Measurements from ENCODE around the gene COL4A1. TPM values are rescaled to one million over a fixed set of nuclear protein-coding genes. Genes with fewer than 3 reads are reported as not detected.

COL4A1 gene
- total RNA-seq, 1 donor from 2014 or later = 5,210 TPM

DNA sequence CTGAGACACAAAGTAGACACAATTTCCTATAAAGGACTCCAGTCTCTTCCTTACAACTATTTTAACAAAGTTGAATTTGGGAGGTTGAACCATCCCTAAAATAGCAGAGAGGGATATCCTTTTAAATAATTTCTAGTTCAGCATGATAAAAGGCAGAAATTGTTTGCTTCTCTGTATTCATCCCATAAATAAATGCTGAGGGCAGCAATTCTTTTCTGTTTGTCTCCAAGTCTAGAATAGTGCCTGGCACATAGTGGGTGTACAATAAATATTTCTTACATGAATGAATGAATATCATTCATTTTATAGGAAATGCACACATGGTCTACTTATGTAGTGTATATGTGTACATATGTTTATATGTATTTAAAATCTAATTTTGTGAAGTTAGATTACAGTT is 12.3 kb downstream of the COL4A1 start:
- no peak for DNase-seq (ENCODE audit: low spot score)
- no peak overlapping the region for H3K27ac Mint-ChIP-seq (ENCODE audit: unreplicated experiment)
- H3K4me3 Mint-ChIP-seq (ENCODE audit: unreplicated experiment) = no peak overlapping the region
- TF ChIP-seq, protein P1, sequence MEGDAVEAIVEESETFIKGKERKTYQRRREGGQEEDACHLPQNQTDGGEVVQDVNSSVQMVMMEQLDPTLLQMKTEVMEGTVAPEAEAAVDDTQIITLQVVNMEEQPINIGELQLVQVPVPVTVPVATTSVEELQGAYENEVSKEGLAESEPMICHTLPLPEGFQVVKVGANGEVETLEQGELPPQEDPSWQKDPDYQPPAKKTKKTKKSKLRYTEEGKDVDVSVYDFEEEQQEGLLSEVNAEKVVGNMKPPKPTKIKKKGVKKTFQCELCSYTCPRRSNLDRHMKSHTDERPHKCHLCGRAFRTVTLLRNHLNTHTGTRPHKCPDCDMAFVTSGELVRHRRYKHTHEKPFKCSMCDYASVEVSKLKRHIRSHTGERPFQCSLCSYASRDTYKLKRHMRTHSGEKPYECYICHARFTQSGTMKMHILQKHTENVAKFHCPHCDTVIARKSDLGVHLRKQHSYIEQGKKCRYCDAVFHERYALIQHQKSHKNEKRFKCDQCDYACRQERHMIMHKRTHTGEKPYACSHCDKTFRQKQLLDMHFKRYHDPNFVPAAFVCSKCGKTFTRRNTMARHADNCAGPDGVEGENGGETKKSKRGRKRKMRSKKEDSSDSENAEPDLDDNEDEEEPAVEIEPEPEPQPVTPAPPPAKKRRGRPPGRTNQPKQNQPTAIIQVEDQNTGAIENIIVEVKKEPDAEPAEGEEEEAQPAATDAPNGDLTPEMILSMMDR (IDR thresholded peaks at IDR 0.05) = no peak
- no peaks in the 10 kb centered on the region for H3K9me3 Mint-ChIP-seq (ENCODE audit: low read depth)
- H3K27me3 Mint-ChIP-seq (ENCODE audit: low read depth) = no peaks in the 10 kb centered on the region
- H3K36me3 Mint-ChIP-seq (ENCODE audit: low read depth) = peaks cover 38% of the 10 kb centered on the region
- H3K4me1 Mint-ChIP-seq (ENCODE audit: low read depth) = peaks cover 92% of the 10 kb centered on the region

DNA sequence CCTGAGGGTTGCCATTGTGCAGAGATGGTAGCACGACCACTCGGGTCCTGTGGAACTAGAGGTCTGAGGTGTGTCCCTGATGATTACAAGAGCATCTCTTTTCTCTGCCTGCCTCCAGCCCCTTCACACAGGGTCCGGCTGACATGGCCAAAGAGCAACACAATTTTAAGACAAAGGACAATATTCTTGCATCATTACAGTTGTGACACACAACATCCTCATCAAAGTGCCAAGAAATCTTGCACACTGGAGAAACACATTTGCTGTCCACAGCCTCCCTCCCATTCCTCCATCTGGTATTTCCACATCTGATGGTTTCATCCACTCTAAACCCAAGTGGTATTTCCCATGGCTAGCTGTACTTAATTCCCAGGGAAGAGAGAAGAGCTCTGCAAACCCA is 12.8 kb downstream of the COL4A1 start:
- no peaks in the 10 kb centered on the region for H3K9me3 Mint-ChIP-seq (ENCODE audit: low read depth)
- no peaks in the 10 kb centered on the region for H3K27me3 Mint-ChIP-seq (ENCODE audit: low read depth)
- H3K4me1 Mint-ChIP-seq (ENCODE audit: low read depth) = peaks cover 93% of the 10 kb centered on the region
- no peak overlapping the region for H3K4me3 Mint-ChIP-seq (ENCODE audit: unreplicated experiment)
- TF ChIP-seq, protein P1 (IDR thresholded peaks at IDR 0.05) = no peak
- peaks cover 41% of the 10 kb centered on the region for H3K36me3 Mint-ChIP-seq (ENCODE audit: low read depth)
- DNase-seq (ENCODE audit: low spot score) = no peak
- peak overlapping the region; percentile 47 for H3K27ac Mint-ChIP-seq (ENCODE audit: unreplicated experiment)

DNA sequence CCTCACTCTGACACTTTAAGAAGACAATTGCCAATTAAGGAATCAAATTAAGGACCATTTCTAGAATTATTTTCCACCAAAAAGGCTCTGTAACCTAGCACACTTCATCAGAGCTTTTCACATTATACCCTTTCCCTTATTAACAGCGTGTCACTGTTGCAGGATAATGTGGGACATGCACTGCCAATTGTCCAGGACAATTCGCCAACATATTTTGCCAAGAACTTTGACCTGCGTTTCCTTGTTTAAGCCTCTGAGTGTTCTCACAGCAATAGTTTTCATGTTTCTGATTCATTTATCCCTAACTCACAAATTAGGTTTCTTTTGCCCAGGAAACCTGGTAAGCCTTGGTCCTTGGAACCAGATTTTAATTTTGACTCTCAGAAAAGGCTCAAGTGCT is 13.3 kb downstream of the COL4A1 start:
- peaks cover 91% of the 10 kb centered on the region for H3K4me1 Mint-ChIP-seq (ENCODE audit: low read depth)
- peaks cover 42% of the 10 kb centered on the region for H3K36me3 Mint-ChIP-seq (ENCODE audit: low read depth)
- H3K4me3 Mint-ChIP-seq (ENCODE audit: unreplicated experiment) = no peak overlapping the region
- H3K27ac Mint-ChIP-seq (ENCODE audit: unreplicated experiment) = peak overlapping the region; percentile 2
- TF ChIP-seq, protein P1 (IDR thresholded peaks at IDR 0.05) = no peak
- no peaks in the 10 kb centered on the region for H3K9me3 Mint-ChIP-seq (ENCODE audit: low read depth)
- no peak for DNase-seq (ENCODE audit: low spot score)
- H3K27me3 Mint-ChIP-seq (ENCODE audit: low read depth) = no peaks in the 10 kb centered on the region

DNA sequence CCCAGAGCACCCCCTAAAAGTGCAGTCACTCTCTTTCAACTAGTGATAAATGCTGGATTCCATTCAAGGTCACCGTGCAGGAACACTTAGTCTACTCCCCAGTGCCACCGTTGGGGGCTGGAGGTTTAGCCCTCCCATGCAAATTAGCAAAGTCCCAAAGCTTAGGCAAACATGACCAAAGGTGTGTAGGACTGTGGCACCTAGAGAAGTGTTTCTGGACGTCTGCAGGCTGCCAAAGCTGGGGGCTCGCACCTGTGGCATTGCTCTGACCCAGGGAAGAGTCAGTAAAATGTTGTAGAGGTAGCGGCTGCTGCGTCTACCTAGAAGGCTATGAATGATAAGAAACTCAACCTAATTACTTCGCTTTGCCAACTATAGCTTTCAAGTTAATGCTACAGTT is 13.9 kb downstream of the COL4A1 start:
- Mint-ChIP-seq H3K4me1 (ENCODE audit: low read depth) (peaks cover 91% of the 10 kb centered on the region), H3K9me3 (ENCODE audit: low read depth) (no peaks in the 10 kb centered on the region)
- TF ChIP-seq, protein P1 (IDR thresholded peaks at IDR 0.05) = no peak

DNA sequence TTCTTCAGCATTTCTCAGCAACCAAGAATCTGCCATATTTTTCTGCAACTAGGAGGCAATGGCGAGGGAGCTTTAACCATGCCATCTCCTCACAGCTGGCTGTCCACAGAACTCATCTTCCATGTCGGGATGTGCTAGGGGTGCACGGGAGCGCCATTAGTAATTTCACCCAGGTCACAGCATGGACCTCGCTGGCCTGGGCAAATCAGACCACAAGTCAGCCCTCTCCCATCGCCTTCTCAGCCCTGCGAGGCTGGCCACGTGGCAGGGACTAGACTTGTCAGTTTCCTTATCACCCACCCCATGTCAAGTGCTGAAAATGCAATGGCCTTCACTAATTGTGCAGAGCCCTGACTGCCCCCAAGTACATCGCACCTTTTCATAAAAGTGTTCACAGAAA is 15.7 kb downstream of the COL4A1 start:
- Mint-ChIP-seq H3K4me1 (ENCODE audit: low read depth) (peaks cover 90% of the 10 kb centered on the region), H3K27me3 (ENCODE audit: low read depth) (no peaks in the 10 kb centered on the region), H3K36me3 (ENCODE audit: low read depth) (peaks cover 49% of the 10 kb centered on the region), H3K4me3 (ENCODE audit: unreplicated experiment) (no peak overlapping the region), H3K27ac (ENCODE audit: unreplicated experiment) (no peak overlapping the region), H3K9me3 (ENCODE audit: low read depth) (no peaks in the 10 kb centered on the region)
- TF ChIP-seq, protein P1 (IDR thresholded peaks at IDR 0.05) = no peak
- DNase-seq (ENCODE audit: low spot score) = no peak

More for the DNA sequence above, 13.9 kb downstream of the COL4A1 start:
- peak overlapping the region; percentile 36 for H3K27ac Mint-ChIP-seq (ENCODE audit: unreplicated experiment)
- no peak for DNase-seq (ENCODE audit: low spot score)
- peaks cover 44% of the 10 kb centered on the region for H3K36me3 Mint-ChIP-seq (ENCODE audit: low read depth)
- H3K27me3 Mint-ChIP-seq (ENCODE audit: low read depth) = no peaks in the 10 kb centered on the region
- no peak overlapping the region for H3K4me3 Mint-ChIP-seq (ENCODE audit: unreplicated experiment)

All from chondrocyte (in vitro differentiated cells).